Measurements from ENCODE around the gene ZNF619.

ZNF619 gene

GRCh38 chr3:40518848-40519247, 41.9 kb downstream of the ZNF619 start:
- Histone ChIP-seq H3K4ac (ENCODE audit: low read depth in 1 of 2, low read length in 2 of 2) (no peak overlapping the region), H3K9ac (ENCODE audit: low read length) (no peak overlapping the region), H3K23ac (ENCODE audit: low read length in 2 of 2) (no peak overlapping the region), H3K9me3 (ENCODE audit: control insufficient read depth, low read length) (no peaks in the 10 kb centered on the region), H2BK5ac (ENCODE audit: low read depth, low read length, poor library complexity, severe bottlenecking) (no peak overlapping the region), H3K36me3 (ENCODE audit: control insufficient read depth in 1 of 2, insufficient read depth in 2 of 2, low read depth in 1 of 2, low read length in 2 of 2) (peaks cover 0 to 9% of the 10 kb centered on the region in 2 experiments), H3K27ac (ENCODE audit: low read length, poor library complexity, severe bottlenecking) (no peak overlapping the region), H2BK120ac (ENCODE audit: low read depth, low read length) (no peak overlapping the region), H3K4me2 (ENCODE audit: low read length, poor library complexity, severe bottlenecking) (no peak overlapping the region), H2BK12ac (ENCODE audit: low read length in 2 of 2) (no peak overlapping the region), H4K8ac (ENCODE audit: low read length) (no peak overlapping the region), H3K18ac (ENCODE audit: low read depth in 1 of 2, low read length in 2 of 2) (no peak overlapping the region), H3K79me1 (replicated peaks; ENCODE audit: low read length, poor library complexity, severe bottlenecking) (no peaks in the 10 kb centered on the region), H2BK15ac (ENCODE audit: low read depth, poor library complexity, severe bottlenecking) (no peak overlapping the region), H4K91ac (ENCODE audit: low read length) (no peak overlapping the region), H2AK5ac (ENCODE audit: low read length, severe bottlenecking) (no peak overlapping the region), H3K4me3 (ENCODE audit: insufficient read depth in 1 of 2, low read depth in 1 of 2, low read length in 2 of 2) (no peak overlapping the region), H2AFZ (ENCODE audit: low read depth, low read length) (no peak overlapping the region), H3K4me1 (ENCODE audit: control insufficient read depth, insufficient read depth, low read depth, low read length) (no peaks in the 10 kb centered on the region), H3K27me3 (ENCODE audit: control insufficient read depth in 1 of 2, insufficient read depth in 1 of 2, low read length in 2 of 2) (no peaks in the 10 kb centered on the region), H3K14ac (ENCODE audit: low read length in 2 of 2) (no peak overlapping the region)
- WGBS, result 92% methylated on average over 1 of the region's 1 CpG
- DNase-seq, result no peak

GRCh38 chr3:40521254-40521653, 44.3 kb downstream of the ZNF619 start:
- Histone ChIP-seq H2AK5ac (ENCODE audit: low read length, severe bottlenecking) (no peak overlapping the region), H3K4me2 (ENCODE audit: low read length, poor library complexity, severe bottlenecking) (no peak overlapping the region), H2BK120ac (ENCODE audit: low read depth, low read length) (no peak overlapping the region), H3K14ac (ENCODE audit: low read length in 2 of 2) (no peak overlapping the region), H3K4me1 (ENCODE audit: control insufficient read depth, insufficient read depth, low read depth, low read length) (peaks cover 7% of the 10 kb centered on the region), H3K18ac (ENCODE audit: low read depth in 1 of 2, low read length in 2 of 2) (no peak overlapping the region), H2BK12ac (ENCODE audit: low read length in 2 of 2) (no peak overlapping the region), H2BK15ac (ENCODE audit: low read depth, poor library complexity, severe bottlenecking) (no peak overlapping the region), H2BK5ac (ENCODE audit: low read depth, low read length, poor library complexity, severe bottlenecking) (no peak overlapping the region), H2AFZ (ENCODE audit: low read depth, low read length) (no peak overlapping the region), H3K27ac (ENCODE audit: low read length, poor library complexity, severe bottlenecking) (no peak overlapping the region), H4K91ac (ENCODE audit: low read length) (no peak overlapping the region), H3K9ac (ENCODE audit: low read length) (no peak overlapping the region), H3K36me3 (ENCODE audit: control insufficient read depth in 1 of 2, insufficient read depth in 2 of 2, low read depth in 1 of 2, low read length in 2 of 2) (peaks cover 2 to 4% of the 10 kb centered on the region in 2 experiments), H3K23ac (ENCODE audit: low read length in 2 of 2) (no peak overlapping the region), H3K27me3 (ENCODE audit: control insufficient read depth in 1 of 2, insufficient read depth in 1 of 2, low read length in 2 of 2) (no peaks in the 10 kb centered on the region), H3K79me1 (replicated peaks; ENCODE audit: low read length, poor library complexity, severe bottlenecking) (peaks cover 2% of the 10 kb centered on the region), H3K9me3 (ENCODE audit: control insufficient read depth, low read length) (no peaks in the 10 kb centered on the region), H3K4me3 (ENCODE audit: insufficient read depth in 1 of 2, low read depth in 1 of 2, low read length in 2 of 2) (no peak overlapping the region), H3K4ac (ENCODE audit: low read depth in 1 of 2, low read length in 2 of 2) (no peak overlapping the region), H4K8ac (ENCODE audit: low read length) (no peak overlapping the region)
- no CpG with 5 or more reads among the region's 3 CpGs for WGBS
- DNase-seq, result no peak

- Histone ChIP-seq H3K9me3 (ENCODE audit: control insufficient read depth, low read length) (no peaks in the 10 kb centered on the region), H3K27me3 (ENCODE audit: control insufficient read depth in 1 of 2, insufficient read depth in 1 of 2, low read length in 2 of 2) (no peaks in the 10 kb centered on the region), H3K18ac (ENCODE audit: low read depth in 1 of 2, low read length in 2 of 2) (no peak overlapping the region), H2AFZ (ENCODE audit: low read depth, low read length) (no peak overlapping the region), H2AK5ac (ENCODE audit: low read length, severe bottlenecking) (no peak overlapping the region), H4K8ac (ENCODE audit: low read length) (no peak overlapping the region), H3K27ac (ENCODE audit: low read length, poor library complexity, severe bottlenecking) (no peak overlapping the region), H4K91ac (ENCODE audit: low read length) (no peak overlapping the region), H3K79me1 (replicated peaks; ENCODE audit: low read length, poor library complexity, severe bottlenecking) (peaks cover 4% of the 10 kb centered on the region), H3K9ac (ENCODE audit: low read length) (peak overlapping the region; percentile 99), H3K4me2 (ENCODE audit: low read length, poor library complexity, severe bottlenecking) (no peak overlapping the region), H3K4me3 (ENCODE audit: insufficient read depth in 1 of 2, low read depth in 1 of 2, low read length in 2 of 2) (peak overlapping the region in 1 of 2 experiments; percentile 98), H3K23ac (ENCODE audit: low read length in 2 of 2) (no peak overlapping the region), H3K36me3 (ENCODE audit: control insufficient read depth in 1 of 2, insufficient read depth in 2 of 2, low read depth in 1 of 2, low read length in 2 of 2) (peaks cover 0 to 25% of the 10 kb centered on the region in 2 experiments), H2BK120ac (ENCODE audit: low read depth, low read length) (no peak overlapping the region), H3K14ac (ENCODE audit: low read length in 2 of 2) (no peak overlapping the region), H2BK15ac (ENCODE audit: low read depth, poor library complexity, severe bottlenecking) (no peak overlapping the region), H3K4ac (ENCODE audit: low read depth in 1 of 2, low read length in 2 of 2) (no peak overlapping the region), H2BK12ac (ENCODE audit: low read length in 2 of 2) (no peak overlapping the region), H3K4me1 (ENCODE audit: control insufficient read depth, insufficient read depth, low read depth, low read length) (peaks cover 7% of the 10 kb centered on the region), H2BK5ac (ENCODE audit: low read depth, low read length, poor library complexity, severe bottlenecking) (no peak overlapping the region)
- peak; percentile 9 for DNase-seq
- 100% methylated on average over 2 of the region's 2 CpGs for WGBS
Measured at GRCh38 chr3:40523781-40524180, 46.9 kb downstream of the ZNF619 start.

- Histone ChIP-seq H3K4me1 (ENCODE audit: control insufficient read depth, insufficient read depth, low read depth, low read length) (peaks cover 7% of the 10 kb centered on the region), H3K9ac (ENCODE audit: low read length) (peak overlapping the region; percentile 99), H2BK15ac (ENCODE audit: low read depth, poor library complexity, severe bottlenecking) (peak overlapping the region; percentile 97), H2AK5ac (ENCODE audit: low read length, severe bottlenecking) (no peak overlapping the region), H3K23ac (ENCODE audit: low read length in 2 of 2) (peak overlapping the region in 1 of 2 experiments; percentile 57), H3K27ac (ENCODE audit: low read length, poor library complexity, severe bottlenecking) (peak overlapping the region; percentile 65), H3K27me3 (ENCODE audit: control insufficient read depth in 1 of 2, insufficient read depth in 1 of 2, low read length in 2 of 2) (no peaks in the 10 kb centered on the region), H2AFZ (ENCODE audit: low read depth, low read length) (peak overlapping the region; percentile 96), H3K36me3 (ENCODE audit: control insufficient read depth in 1 of 2, insufficient read depth in 2 of 2, low read depth in 1 of 2, low read length in 2 of 2) (peaks cover 4 to 29% of the 10 kb centered on the region in 2 experiments), H2BK120ac (ENCODE audit: low read depth, low read length) (no peak overlapping the region), H3K18ac (ENCODE audit: low read depth in 1 of 2, low read length in 2 of 2) (peak overlapping the region; percentile 91 to 99), H2BK12ac (ENCODE audit: low read length in 2 of 2) (peak overlapping the region in 1 of 2 experiments; percentile 29), H3K79me1 (replicated peaks; ENCODE audit: low read length, poor library complexity, severe bottlenecking) (peaks cover 7% of the 10 kb centered on the region), H3K4me3 (ENCODE audit: insufficient read depth in 1 of 2, low read depth in 1 of 2, low read length in 2 of 2) (peak overlapping the region; percentile 72 to 98), H3K14ac (ENCODE audit: low read length in 2 of 2) (peak overlapping the region in 1 of 2 experiments; percentile 97), H3K9me3 (ENCODE audit: control insufficient read depth, low read length) (no peaks in the 10 kb centered on the region), H4K8ac (ENCODE audit: low read length) (peak overlapping the region; percentile 100), H4K91ac (ENCODE audit: low read length) (peak overlapping the region; percentile 100), H2BK5ac (ENCODE audit: low read depth, low read length, poor library complexity, severe bottlenecking) (no peak overlapping the region), H3K4ac (ENCODE audit: low read depth in 1 of 2, low read length in 2 of 2) (peak overlapping the region; percentile 64 to 85), H3K4me2 (ENCODE audit: low read length, poor library complexity, severe bottlenecking) (peak overlapping the region; percentile 92)
- no peak for DNase-seq
- WGBS, result 49% methylated on average over 4 of the region's 5 CpGs
Measured at GRCh38 chr3:40524222-40524567, 47.3 kb downstream of the ZNF619 start.

Data from mesenchymal stem cell (in vitro differentiated cells and primary cell).